GM18873 (cell line): ENCODE data around the gene ADORA1.

Source experiments
- ATAC-seq: cut with Tn5 transposase; IDR thresholded peaks from one replicate; pipeline ENCODE4 v1.9.1; 2021; ENCODE audit warnings: mild to moderate bottlenecking, moderate library complexity, moderate number of reproducible peaks; ENCODE audit not compliant: unreplicated experiment, low FRiP score

Gene ADORA1

DNA sequence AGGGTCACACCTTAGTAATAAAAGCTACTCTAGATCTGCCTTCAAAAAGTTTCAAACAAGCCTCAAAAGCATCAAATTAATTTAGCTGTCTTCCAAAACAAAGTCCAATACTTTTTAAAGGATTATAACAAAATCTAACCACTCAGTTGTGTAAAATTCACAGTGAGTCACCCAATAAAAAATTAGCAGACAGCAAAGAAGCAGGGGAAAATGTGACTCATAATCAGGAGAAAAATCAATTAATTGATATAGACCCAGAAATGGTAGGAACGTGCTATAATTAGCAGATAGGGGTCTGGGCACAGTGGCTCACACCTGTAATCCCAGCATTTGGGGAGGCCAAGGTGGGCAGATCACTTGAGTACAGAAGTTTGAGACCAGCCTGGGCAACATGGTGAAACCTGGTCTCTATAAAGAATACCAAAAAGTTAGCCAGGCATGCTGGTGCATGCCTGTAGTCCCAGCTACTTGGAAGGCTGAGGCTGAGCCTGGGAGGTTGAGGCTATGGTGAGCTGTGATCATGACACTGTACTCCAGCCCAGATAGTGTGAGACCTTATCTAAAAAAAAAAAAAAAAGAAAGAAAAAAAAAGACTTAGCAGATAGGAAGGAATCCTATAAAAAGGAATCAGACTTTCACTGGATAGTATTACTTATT is 33.6 kb upstream of the ADORA1 start:
- ATAC-seq, result no peak

DNA sequence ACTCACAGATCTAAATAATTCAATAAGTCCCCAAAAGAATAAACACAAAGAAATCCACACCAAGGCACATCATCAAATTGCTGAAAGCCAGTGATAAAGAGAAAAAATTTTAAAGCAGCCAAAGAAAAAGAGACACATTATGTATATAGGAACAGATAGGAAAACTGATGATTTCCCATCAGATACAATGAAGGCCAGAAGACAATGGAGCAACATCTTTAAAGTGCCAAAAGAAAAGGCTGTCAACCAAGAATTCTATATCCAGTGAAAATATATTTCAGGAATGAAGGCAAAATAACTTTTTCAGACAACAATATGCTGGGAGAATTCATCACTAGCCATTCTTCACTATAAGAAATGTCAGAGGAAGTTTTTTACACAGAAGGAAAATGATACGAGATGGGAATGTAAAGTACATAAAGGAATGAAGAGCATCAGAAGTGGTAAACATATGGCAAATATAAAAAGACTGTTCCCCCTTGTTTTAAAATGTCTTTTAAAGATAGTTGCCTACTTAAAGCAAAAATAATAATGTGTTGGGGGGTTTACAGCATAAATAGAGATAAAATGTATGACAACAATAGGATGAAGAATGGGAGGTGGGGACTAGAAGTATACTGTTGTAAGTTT is 32.4 kb upstream of the ADORA1 start:
- no peak for ATAC-seq

DNA sequence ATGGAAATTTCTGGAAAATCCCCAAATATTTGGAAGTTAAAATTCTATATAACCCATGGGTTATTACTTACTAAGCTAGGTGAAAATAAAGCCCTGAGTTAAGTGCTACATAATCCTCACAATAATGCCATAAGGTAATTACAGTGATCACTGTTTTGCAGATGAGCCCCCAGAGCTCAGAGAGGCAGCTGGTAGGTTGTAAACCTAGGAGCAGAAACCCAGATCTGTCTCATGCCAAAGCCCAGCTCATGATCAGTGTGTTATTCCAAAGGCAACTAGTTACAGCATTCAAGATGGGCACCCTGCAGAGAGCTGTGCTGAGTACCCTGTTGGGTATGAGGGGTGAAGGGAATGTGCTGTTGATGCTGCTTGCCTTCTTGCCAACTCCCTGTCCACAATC is 31.0 kb upstream of the ADORA1 start:
- ATAC-seq, result no peak

DNA sequence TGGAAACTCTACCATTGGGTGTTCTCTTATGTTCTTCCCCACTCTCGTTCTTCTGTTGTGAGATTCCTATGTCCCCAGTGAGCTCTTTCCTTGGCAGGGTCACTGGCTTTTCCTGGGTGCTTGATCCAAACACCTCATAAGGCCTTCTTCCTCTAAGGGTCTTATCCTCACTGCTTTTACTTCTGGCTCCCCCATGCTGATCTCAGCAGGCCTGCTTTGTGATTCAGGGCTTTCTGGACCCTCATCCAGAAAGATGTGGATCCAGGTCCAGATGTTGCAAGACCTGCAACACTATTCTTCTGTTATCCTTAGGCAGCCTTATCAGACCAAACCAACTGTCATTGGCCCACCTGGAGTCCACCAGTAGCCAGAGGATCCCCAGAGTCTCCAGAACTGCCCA is 30.5 kb upstream of the ADORA1 start:
- no peak for ATAC-seq

DNA sequence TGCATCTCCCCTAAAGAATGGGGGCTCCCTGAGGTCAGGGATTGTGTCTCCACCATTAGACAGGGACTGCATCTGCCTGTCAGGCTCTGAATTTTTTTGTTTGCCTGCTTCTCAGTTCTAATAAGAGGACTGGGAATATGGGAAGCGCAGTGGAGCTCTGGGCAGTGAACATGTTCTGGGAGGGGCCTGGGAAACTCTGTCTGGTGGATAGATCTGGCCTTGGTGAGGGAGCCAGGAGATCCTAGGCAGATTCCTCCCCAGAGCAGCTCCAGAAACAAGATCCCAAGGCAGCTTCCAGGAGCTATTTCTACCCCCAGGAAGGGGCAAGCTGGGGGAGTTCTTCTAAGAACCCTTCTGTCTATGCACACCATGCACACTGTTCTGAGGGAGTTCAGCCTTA is 29.1 kb upstream of the ADORA1 start:
- ATAC-seq, result no peak

DNA sequence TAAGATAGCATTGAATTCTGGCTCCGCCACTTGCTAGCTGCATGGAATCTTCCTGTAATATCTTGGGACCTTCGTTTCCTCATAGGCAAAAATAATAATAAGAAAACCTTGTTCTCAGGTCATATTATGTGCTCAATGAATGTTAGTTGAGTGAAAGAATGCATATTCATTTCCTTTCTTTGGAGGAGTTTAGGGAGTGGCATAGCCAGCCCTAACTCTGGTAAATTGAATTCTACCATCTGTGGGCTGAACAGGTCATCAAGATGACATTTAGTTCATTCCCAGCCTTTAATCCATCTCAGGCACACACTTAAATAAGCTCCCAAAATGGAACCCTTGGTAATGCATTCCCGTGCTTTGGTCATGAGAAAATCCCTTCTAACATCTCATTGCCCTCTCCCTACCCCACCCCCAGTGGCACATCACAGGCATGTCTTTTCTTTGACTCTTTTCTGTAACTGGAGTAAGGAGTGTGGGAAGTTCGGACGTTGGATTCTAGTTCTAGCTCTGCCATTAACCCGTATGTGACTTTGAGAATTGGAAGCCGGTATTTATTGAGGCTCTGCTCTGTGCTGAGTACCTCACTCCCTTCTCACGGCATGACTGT is 28.5 kb upstream of the ADORA1 start:
- ATAC-seq, result no peak

DNA sequence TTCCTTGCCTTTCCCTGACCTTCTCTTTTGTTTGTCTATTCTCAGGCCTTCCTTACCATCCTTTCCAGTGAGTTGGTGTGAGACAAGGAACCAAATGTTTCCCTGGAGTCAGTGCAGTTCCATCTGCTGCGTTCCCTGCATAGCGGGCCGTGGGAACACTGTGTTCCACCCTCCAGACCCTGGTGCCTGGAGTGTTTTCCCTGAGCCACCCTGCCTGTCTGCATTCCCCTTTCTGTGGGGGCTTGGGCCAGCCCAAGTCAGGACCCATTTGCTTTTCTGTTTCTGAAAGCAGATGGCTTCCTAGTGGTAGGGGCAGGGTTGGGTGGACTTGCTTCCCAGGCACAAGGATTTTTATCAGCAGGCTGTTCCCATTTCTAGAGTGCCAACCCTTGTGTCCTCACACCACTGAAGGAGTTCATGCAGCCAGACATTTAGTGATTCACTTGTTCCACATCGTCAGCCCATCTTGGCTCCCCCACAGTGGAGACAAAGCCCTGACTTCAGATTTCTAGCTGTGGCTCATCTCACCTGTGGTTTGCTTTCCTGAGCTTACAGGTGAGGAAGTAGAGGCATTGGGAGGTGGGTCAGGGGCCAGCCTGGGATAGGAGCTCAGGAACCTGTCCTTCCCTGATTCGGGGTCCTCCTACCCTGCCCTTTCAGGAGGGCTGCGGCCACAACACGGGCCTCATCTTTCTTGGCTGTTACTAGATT is 27.6 kb upstream of the ADORA1 start:
- no peak for ATAC-seq

DNA sequence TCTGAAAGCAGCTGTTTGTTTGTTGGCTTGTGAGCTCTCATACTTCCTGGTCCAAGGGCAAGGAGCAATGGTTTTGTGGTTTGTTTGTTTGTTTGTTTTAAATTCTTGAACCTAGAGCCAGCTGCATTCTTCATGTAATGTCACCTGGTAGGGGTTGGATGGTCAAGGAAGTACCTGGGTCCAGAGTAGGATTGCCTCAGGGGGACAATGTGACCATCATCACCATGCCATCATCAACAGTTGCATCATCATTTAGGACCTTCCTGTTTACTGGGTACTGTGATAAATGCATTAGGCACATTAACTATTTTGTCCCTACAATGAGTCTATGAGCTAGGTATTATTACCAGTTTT is 27.0 kb upstream of the ADORA1 start:
- ATAC-seq, result no peak

DNA sequence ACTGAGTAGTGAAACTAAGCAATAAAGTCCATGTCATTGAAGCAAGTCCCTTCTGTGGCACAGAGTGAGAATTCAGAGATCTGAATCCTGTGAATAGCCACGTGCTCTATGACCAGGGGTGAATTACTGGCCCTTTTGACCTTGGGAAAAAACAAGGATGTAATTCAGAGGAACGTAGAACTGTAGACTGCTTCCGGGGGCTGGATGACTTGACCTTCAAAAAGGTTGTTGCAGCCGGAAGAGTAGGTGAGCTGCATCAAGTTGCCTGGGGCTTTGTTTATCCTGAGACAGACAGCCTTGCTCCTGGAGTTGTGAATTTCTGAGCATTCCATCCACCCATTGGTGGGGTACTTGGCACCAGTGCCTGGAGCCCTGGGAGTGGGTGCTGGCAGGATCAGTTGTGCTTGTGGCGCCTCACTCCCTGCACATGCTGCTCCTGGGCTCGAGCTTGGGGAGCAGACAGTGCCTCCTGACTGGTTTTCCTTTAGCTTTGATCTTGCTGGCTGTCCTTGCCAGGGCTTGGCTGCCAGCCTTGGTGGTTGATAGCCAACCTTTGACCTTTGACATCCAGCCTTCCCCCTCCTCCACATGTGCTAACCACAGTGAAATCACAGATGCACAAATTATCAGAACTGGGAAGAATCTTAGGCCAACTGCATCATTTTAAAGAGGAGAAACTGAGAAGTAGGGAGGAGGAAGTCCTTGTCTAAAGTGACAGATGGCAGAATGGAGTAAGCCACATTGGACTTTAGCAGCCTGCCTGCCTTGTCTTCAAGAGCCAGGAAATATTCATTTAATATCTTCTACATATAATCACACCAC is 25.5 kb upstream of the ADORA1 start:
- ATAC-seq, result no peak

DNA sequence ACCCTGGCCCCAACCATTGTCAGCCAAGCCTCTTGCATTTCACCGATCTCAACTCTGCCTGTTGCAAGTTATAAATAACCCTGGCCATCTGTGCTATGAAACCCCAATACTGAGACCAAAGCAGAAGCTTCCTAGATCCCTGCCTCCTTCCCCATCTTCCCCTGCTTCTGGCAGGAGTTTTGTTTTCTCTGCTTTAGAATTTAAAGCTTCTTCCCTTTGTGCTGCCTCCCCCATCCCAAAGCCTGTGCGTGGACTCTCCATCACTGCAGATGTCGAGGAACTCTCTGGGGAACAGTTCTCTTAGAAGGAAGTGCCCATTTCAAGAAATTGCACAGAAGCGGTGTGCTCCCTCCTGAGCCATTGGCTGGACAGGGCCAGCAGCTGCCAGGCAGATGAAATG is 24.3 kb upstream of the ADORA1 start:
- ATAC-seq, result no peak

DNA sequence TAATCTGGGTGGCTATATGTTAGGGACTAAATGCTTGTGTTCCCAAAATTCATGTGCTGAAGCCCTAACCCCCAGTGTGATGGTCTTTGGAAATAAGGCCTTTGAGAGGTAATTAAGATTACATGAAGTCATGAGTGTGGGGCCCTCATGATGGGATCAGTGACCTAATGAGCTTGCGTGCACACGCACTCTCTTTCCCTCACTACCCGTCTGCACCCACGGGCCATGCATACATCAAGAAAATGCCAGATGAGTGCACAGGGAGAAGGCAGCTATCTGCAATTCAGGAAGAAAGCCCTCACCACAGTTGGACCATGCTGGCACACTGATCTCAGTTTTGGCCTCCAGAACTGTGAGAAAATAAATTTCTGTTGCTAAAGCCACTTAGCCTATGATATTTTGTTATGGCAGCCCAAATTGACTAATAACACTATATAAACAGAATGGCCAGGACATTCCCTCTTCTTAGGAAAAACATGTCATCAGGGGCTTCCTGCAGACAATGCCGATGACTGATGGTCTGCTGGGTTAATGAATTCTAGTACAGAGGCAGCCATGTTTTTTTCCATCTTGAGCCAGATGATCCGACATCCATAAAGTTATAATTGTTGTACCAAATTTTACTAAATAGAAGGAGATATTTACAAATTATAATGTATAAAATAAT is 23.6 kb upstream of the ADORA1 start:
- ATAC-seq, result no peak

DNA sequence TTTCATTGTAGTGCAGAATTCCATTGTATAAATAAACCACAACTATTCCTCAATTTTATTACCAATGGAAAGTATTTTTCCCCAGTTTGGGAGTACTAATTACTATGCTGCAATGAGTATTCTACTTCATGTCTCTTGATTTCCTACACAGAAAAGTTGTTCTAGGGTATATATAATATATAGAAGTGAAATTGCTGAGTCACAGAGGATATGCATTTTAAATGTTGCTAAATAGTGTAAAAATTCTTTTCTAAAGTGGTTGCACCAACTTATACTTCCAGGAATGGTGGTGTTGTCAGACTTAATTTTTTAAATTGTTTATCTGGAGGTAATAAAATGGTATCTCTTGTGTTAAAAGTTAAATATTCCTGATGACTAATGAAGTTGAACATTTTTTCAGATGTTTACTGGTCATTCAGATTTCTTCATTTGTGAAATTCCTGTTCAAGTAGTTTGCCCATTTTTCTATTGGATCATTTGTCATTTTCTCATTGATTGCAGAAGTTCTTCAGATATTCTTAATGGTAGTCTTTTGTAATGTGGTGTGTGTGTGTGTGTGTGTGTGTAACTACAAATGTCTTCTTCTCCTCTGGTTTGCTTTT is 22.6 kb upstream of the ADORA1 start:
- ATAC-seq, result no peak

DNA sequence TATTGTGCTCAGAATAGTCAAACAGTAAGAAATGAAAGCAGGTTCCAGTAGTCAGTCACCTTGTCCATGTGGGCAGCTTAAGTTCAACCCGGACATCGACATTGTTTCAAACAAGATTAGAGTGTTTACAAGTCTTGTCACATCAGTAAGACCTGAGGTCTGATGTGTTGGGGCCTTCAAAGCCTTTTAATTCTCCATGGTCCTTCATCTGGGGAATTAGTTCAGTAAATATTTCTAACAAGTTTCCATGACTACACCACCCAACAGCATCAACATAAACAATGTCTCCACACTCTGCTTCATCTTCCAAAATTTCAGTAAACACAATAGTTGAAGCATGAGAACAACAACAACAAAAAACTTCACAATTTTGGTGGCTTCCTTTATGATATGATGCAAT is 15.1 kb upstream of the ADORA1 start:
- no peak for ATAC-seq

DNA sequence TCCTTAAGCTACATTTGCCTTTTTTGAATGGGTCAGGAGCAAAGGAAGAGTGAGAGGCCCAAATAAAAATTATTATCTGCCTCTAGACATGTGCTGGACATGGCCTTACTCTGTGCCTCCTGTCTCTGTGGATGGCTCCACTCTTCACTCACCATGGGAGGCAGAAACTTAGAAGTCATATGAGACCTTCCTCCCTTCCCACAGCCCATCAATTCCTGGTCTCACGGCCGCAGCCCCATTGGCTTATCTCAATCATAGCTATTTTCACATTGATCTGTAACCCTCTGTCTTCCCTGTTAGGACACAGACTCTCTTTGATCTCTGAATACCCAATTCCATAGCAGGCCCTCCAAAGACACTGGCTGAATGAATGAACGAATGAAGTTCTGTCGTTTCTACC is 14.2 kb upstream of the ADORA1 start:
- ATAC-seq, result no peak

DNA sequence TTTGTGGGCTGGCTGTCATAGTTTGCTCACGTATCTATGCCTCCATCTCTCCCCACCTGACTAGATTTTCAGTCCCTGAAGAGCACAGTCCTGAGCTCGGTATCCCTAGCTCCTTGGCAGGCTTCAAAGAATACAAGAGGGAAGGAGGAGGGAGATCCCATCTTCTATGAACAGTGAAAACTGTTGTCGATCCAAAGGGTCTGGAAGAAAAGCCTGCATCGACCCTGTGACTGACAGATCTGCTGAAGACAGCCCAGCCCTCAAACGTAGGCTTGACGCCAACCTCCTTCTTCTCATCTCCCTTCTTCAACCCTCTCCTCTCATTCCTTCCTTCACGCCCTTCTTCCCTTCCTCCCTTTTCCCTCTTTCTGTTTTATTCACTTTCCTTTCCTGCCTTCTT is 13.3 kb upstream of the ADORA1 start:
- ATAC-seq, result no peak

DNA sequence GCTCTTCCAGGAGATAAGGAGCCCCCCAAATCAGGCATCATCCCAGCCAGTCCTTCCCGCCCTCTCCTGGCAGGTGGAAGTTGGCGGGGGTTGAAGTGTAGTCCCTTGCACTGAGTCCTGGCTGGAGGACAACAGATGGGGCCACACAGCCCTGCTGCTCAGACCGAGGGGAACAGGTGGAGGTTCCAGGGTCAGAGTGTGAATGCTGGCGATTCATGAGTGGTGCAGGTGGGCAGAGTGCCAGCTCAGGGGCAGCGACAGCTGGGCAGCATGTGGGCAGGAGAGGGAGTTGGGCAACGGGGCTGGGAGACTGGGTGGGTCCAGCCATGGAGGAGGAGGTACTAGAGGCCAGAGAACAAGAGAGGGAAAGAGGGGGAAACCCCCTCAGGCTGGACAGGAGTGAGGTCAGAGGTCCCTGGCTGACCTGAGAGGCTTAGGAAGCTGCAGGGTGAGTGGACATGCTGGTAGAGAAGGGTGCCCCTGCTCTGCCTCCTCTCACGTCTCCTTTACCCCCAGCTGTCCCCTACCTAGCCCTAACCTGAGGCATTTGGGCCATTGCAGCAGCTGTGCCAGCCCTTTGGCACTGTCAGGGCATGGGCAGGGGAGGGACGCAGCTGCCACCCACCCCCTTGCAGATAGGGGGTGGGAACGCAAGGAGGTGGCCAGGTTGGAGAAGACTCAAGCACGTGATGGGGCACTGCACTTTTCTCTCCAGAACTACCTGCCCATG is 11.3 kb upstream of the ADORA1 start:
- no peak for ATAC-seq

DNA sequence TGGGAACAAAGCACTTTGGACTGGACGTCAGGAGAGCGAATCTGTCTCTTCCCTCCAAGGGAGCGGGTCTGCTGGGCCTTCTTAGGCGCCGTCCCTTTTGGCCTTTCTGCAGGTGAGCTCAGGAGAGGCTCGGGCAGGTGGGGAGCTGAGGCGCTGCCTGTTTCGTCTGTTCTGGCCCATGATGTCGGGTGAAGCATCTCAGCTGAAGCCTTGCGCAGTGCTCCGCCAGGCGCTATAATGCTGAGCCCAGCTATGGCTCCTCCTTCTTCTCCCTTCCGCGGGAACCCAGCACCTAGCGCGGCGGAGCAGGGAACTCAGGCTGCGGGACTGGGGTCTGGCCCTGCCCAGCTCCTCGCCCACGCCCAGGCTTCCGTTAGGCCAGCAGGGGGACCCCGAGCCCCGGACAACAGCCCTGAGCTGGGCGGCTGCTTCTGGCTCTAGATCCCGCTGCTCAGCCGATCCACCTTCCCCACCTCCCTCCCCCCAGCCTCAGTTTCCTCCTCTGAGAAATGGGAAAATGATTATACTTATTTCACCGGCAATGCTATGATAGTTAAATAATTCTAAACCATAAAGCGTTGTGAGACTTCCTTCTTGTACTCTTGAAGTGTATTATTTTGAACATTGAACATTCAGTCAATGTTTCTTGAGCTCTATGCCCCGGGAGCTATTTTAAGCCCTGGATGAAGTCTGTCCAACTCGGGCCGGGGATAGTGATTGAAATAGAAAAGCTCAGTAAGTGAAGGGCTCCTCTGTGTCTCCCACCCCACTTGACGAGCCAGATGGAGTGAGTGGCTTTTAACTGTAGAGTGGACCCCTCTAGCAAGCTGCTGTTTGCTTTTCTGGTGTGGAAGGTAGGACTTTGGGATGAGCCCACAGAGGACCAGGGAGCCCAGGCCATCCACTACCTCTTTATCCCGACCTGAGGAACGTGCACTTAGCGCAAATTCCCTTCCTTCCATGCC is 9.6 kb upstream of the ADORA1 start:
- no peak for ATAC-seq
